ENCODE data around the gene ACOXL. TPM values are rescaled to one million over a fixed set of nuclear protein-coding genes. Genes with fewer than 3 reads are reported as not detected.

The ACOXL gene
- total and polyA plus RNA-seq, 10 of the 15 experiments (the other 5 are each of a cell fraction or from before 2014, with no cell fraction given): 0.05 to 1.3 (median 0.71) TPM

GRCh38 chr2:111100765-111101162 lies 368.4 kb downstream of the ACOXL start (continued):
- TF ChIP-seq CUX1 (IDR thresholded peaks at IDR 0.05; ENCODE audit: insufficient replicate concordance, low read depth, low read length) (no peak), NFIC (IDR thresholded peaks at IDR 0.05; ENCODE audit: low read depth, low read length) (peak; percentile 87), TARDBP (IDR thresholded peaks at IDR 0.05; ENCODE audit: borderline replicate concordance) (no peak), ZNF384 (IDR thresholded peaks at IDR 0.05; ENCODE audit: borderline replicate concordance, low read depth, low read length) (no peak), MTA3 (IDR thresholded peaks at IDR 0.05; ENCODE audit: borderline replicate concordance, low read length) (peak; percentile 56; the same call in 1 of the 2 replicates), SPI1 (IDR thresholded peaks at IDR 0.05; ENCODE audit: borderline replicate concordance, insufficient read depth, low read depth, low read length) (no peak; the same call in 1 of the 2 replicates), E2F8 (IDR thresholded peaks at IDR 0.05; ENCODE audit: low read depth, partially characterized antibody) (no peak), ETV6 (conservative IDR thresholded peaks at IDR 0.05 in 1 of 2, IDR thresholded peaks at IDR 0.05 in 1 of 2; ENCODE audit: borderline replicate concordance in 1 of 2, low read depth in 1 of 2) (peak in 1 of 2 experiments; percentile 28; a peak in 1 of 4 replicates), HDAC6 (IDR thresholded peaks at IDR 0.05; ENCODE audit: unreplicated experiment) (no peak), CHD4 (IDR thresholded peaks at IDR 0.05) (no peak), FOXK2 (IDR thresholded peaks at IDR 0.05) (no peak), NFYA (IDR thresholded peaks at IDR 0.05; ENCODE audit: borderline replicate concordance, low read depth, low read length) (no peak), BHLHE40 (IDR thresholded peaks at IDR 0.05; ENCODE audit: borderline replicate concordance in 1 of 2, low read depth in 2 of 2, low read length in 1 of 2) (peak in 1 of 2 experiments; percentile 52; a peak in 1 of 4 replicates), KAT2A (conservative IDR thresholded peaks at IDR 0.05; ENCODE audit: control insufficient read depth, low read depth, low read length) (no peak), IRF4 (IDR thresholded peaks at IDR 0.05; ENCODE audit: low read depth, low read length) (peak; percentile 98), MLLT1 (IDR thresholded peaks at IDR 0.05) (peak; percentile 71), ZBTB11 (CRISPR knock-in tag; IDR thresholded peaks at IDR 0.05) (no peak)

All from GM12878 (cell line).